ENCODE data around the gene TCF7L1.

GRCh38 chr2:85286918-85287317 lies 153.7 kb downstream of the TCF7L1 start:
- TF ChIP-seq EZH2 (IDR thresholded peaks at IDR 0.05; ENCODE audit: insufficient read depth, poor library complexity, severe bottlenecking) = no peak
- no peak for TF ChIP-seq EZH2phosphoT487 (IDR thresholded peaks at IDR 0.05; ENCODE audit: insufficient read depth, low read depth)

Measured in GM23248 (cell line).